GM12878 (cell line): Measurements from ENCODE around the gene ACOT7. TPM values are rescaled to one million over a fixed set of nuclear protein-coding genes. Genes with fewer than 3 reads are reported as not detected.

Experiments used
- ATAC-seq: fragments of 200-7000 bp; cut with Tn5 transposase; 3 replicates; pipeline ENCODE4 v1.9.1; 2020; ENCODE audit warnings: mild to moderate bottlenecking, moderate library complexity
- BruUV-seq: library from RNA; stranded (reverse); fragments of 400-500 nt; replicated peaks from 2 replicates; lab custom pipeline; 2021; lab: Mats Ljungman, UMichigan
- CTCF ChIA-PET: fragments of 300-600 bp; sonication (Branson Sonifier 250); formaldehyde crosslinking; extraction: SDS; loops from one replicate; lab custom pipeline; 2021; ENCODE audit warnings: inconsistent platforms; lab: Yijun Ruan, JAX
- POLR2A ChIA-PET: fragments of 350-600 bp; formaldehyde crosslinking; extraction: SDS; loops from one replicate; lab custom pipeline; 2021; ENCODE audit warnings: inconsistent platforms; lab: Charles Lee
- RAD21 ChIA-PET: fragments of 300-600 bp; sonication (Branson Sonifier 250); formaldehyde crosslinking; loops from one replicate; lab custom pipeline; 2023; ENCODE audit warnings: antibody characterized with exemption; ENCODE audit not compliant: unreplicated experiment; lab: Charles Lee
- SMC1A ChIA-PET: fragments of 300-600 bp; sonication (Branson Sonifier 250); formaldehyde crosslinking; loops from one replicate; lab custom pipeline; 2023; ENCODE audit not compliant: unreplicated experiment, uncharacterized antibody; lab: Charles Lee
- DNase-seq: peaks from one replicate; pipeline ENCODE4 v3.0.0-alpha.2; 2011; ENCODE audit warnings: low read depth, low spot score
- FAIRE-seq: peaks from 3 replicates; lab custom pipeline; 2011; peaks lifted over from hg19 to GRCh38; lab: Jason Lieb, UNC
- H2AFZ ChIP-seq: 2 replicates; pipeline ENCODE4 v1.6.0; 2011; ENCODE audit warnings: low read depth, low read length, control low read depth; ENCODE audit not compliant: control insufficient read depth
- H3K27ac ChIP-seq: 2 replicates; pipeline ENCODE4 v1.5.1; 2011; ENCODE audit warnings: control low read depth; ENCODE audit not compliant: control insufficient read depth, insufficient read depth
- H3K27me3 ChIP-seq, 2 experiments: replicated peaks in 1 of 2; 2 replicates each; pipeline versions ENCODE4 v1.6.0 to v1.6.1; 2011; ENCODE audit warnings: low read length in 1 of 2; ENCODE audit not compliant: control insufficient read depth in 2 of 2, insufficient read depth in 2 of 2
- H3K36me3 ChIP-seq, 2 experiments: 2 replicates each; pipeline ENCODE4 v1.5.1; 2011; ENCODE audit warnings: low read length in 1 of 2; ENCODE audit not compliant: control insufficient read depth in 2 of 2, insufficient read depth in 2 of 2
- H3K4me1 ChIP-seq: 2 replicates; pipeline ENCODE4 v1.6.1; 2011; ENCODE audit warnings: mild to moderate bottlenecking, low read length, moderate library complexity, mixed read lengths; ENCODE audit not compliant: control insufficient read depth, insufficient read depth
- H3K4me2 ChIP-seq: 2 replicates; pipeline ENCODE4 v1.6.0; 2011; ENCODE audit warnings: control low read depth; ENCODE audit not compliant: control insufficient read depth, insufficient read depth
- H3K4me3 ChIP-seq: fragments of 200-600 bp; sonication (generic); 2 replicates; pipeline ENCODE4 v1.5.1; 2016
- H3K79me2 ChIP-seq: 2 replicates; pipeline ENCODE4 v1.6.0; 2011; ENCODE audit warnings: low read length; ENCODE audit not compliant: control insufficient read depth, insufficient read depth
- H3K9ac ChIP-seq: 2 replicates; pipeline ENCODE4 v1.8.0; 2011; ENCODE audit warnings: low read length, control low read depth, mixed read lengths; ENCODE audit not compliant: control insufficient read depth, insufficient read depth
- H3K9me3 ChIP-seq: replicated peaks from 3 replicates; pipeline ENCODE4 v1.5.1; 2011; ENCODE audit warnings: mild to moderate bottlenecking, low read length; ENCODE audit not compliant: control insufficient read depth, insufficient read depth
- H4K20me1 ChIP-seq: 2 replicates; pipeline ENCODE4 v1.6.0; 2011; ENCODE audit not compliant: control insufficient read depth, insufficient read depth
- POU2F2 ChIP-seq: IDR thresholded peaks from 3 replicates; pipeline ENCODE4 v1.6.1; 2011; ENCODE audit warnings: low read depth, mild to moderate bottlenecking, low read length, borderline replicate concordance
- WGBS: methylation state at CpG from one replicate; pipeline ENCODE4 v1.1.6; 2016; ENCODE audit warnings: low lambda C conversion rate; ENCODE audit not compliant: insufficient replicate concordance, insufficient coverage; ENCODE audit errors: missing lambda C conversion rate; 5-methylcytosine and 5-hydroxymethylcytosine counted together
- in situ Hi-C: fragments of 300-500 bp; cut with MboI; formaldehyde crosslinking; loops from 9 replicates; pipeline ENCODE4 v1.14.3; 2018; ENCODE audit warnings: mixed read lengths
- intact Hi-C: fragments of 100-400 bp; cut with micrococcal nuclease; formaldehyde crosslinking; loops from one replicate; pipeline ENCODE4 v1.14.2; 2022; ENCODE audit not compliant: unreplicated experiment
- polyA plus RNA-seq, 11 experiments: library from polyadenylated mRNA; depleted of rRNA in 4 of 11; unstranded in 6 of 11; stranded (reverse) in 5 of 11; fragments of >200 nt; fragmentation: Nextera tagmentation in 4 of 11; fragmentation: Illumina TruSeq in 1 of 11; extraction: Ambion mirVana in 4 of 11; extraction: Trizol in 1 of 11; gene quantifications; 1 replicate in 1 of 11; 2 replicates in 10 of 11; pipeline versions ENCODE4 v1.2.1 to v1.2.3, GENCODE V29; 2011 to 2016; ENCODE audit warnings: inconsistent platforms in 2 of 11, missing spikeins in 2 of 11, low read depth in 1 of 11
- total RNA-seq, 4 experiments: library from RNA; depleted of rRNA in 3 of 4; stranded (reverse); fragments of >200 nt in 3 of 4; fragmentation: Illumina TruSeq in 1 of 4; extraction: Trizol in 1 of 4; gene quantifications; 2 replicates each; pipeline versions ENCODE4 v1.2.1 to v1.2.3, GENCODE V29; 2013 to 2021
- TF ChIP-seq, protein P1 (sequence below), 3 experiments: IDR thresholded peaks in 2 of 3; conservative IDR thresholded peaks in 1 of 3; 2 replicates each; pipeline ENCODE4 v1.5.1; 2011; ENCODE audit warnings: low read depth in 3 of 3, low read length in 3 of 3, mild to moderate bottlenecking in 3 of 3, control low read depth in 2 of 3, moderate library complexity in 2 of 3, inconsistent platforms in 1 of 3, mixed read lengths in 1 of 3; ENCODE audit not compliant: control insufficient read depth in 2 of 3, insufficient read depth in 1 of 3; ENCODE audit errors: extremely low read depth in 1 of 3

Gene ACOT7
- total and polyA plus RNA-seq, 10 of the 15 experiments (the other 5 are each of a cell fraction or from before 2014, with no cell fraction given) = 8.9 to 206 (median 61.2) TPM

DNA sequence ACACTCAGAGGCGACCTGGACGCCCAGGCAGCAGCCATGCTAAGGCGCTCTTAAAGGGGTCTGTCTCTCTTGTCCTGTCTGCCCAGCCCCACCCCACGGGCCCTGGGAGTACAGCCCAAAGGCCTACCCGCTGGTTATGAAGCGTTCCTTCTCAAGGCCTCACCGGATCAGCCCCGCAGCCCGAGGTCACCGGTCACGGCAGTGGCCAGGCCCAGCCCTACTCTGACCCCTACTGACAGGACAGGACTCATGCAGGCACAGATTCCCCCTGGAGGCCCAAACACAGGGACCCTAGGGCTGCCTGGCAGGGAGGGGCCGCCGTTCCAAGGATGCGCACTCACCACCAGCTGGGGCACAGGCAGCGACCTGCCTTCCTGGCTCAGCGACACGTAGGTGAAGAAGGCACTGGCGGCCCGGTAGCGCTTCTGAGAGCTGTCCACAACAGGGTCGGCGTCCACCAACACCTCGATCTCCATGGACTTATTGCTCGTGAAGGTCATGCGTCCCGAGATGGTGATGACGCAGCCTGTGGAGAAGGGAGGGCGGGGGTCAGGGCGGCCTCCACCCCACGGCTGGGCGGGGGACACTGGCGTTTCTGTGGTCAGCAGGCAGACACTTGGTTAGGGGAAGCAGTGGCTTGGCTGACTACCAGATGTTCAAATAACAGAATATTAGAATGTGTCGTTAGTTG, 112.7 kb downstream of the ACOT7 start:
- no peak for DNase-seq
- no peak overlapping the region for H3K27ac ChIP-seq
- no peak for ATAC-seq
- intact Hi-C loops = no loop called here
- no peak for TF ChIP-seq POU2F2
- TF ChIP-seq, protein P1, sequence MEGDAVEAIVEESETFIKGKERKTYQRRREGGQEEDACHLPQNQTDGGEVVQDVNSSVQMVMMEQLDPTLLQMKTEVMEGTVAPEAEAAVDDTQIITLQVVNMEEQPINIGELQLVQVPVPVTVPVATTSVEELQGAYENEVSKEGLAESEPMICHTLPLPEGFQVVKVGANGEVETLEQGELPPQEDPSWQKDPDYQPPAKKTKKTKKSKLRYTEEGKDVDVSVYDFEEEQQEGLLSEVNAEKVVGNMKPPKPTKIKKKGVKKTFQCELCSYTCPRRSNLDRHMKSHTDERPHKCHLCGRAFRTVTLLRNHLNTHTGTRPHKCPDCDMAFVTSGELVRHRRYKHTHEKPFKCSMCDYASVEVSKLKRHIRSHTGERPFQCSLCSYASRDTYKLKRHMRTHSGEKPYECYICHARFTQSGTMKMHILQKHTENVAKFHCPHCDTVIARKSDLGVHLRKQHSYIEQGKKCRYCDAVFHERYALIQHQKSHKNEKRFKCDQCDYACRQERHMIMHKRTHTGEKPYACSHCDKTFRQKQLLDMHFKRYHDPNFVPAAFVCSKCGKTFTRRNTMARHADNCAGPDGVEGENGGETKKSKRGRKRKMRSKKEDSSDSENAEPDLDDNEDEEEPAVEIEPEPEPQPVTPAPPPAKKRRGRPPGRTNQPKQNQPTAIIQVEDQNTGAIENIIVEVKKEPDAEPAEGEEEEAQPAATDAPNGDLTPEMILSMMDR (IDR thresholded peaks at IDR 0.05 in 2 of 3, conservative IDR thresholded peaks at IDR 0.05 in 1 of 3; ENCODE audit: control insufficient read depth in 2 of 3, extremely low read depth in 1 of 3, insufficient read depth in 1 of 3, low read depth in 3 of 3, low read length in 3 of 3) = peak in 1 of 3 experiments; percentile 10; a peak in 1 of 6 replicates
- no peaks in the 10 kb centered on the region for H3K79me2 ChIP-seq
- ChIA-PET CTCF (no interaction called here), POLR2A (no interaction called here), RAD21 (no interaction called here), SMC1A (no interaction called here)
- FAIRE-seq = no peak
- H3K36me3 ChIP-seq = peaks cover 0 to 7% of the 10 kb centered on the region in 2 experiments; a peak in 2 of 4 replicates
- no peaks in the 10 kb centered on the region for H3K27me3 ChIP-seq
- in situ Hi-C loops = no loop called here
- WGBS = 92% methylated on average over 33 of the region's 33 CpGs
- no peak overlapping the region for H3K9ac ChIP-seq
- H3K4me1 ChIP-seq = no peaks in the 10 kb centered on the region
- no peak overlapping the region for H2AFZ ChIP-seq
- no peak overlapping the region for H3K4me2 ChIP-seq
- no peak overlapping the region for H3K4me3 ChIP-seq
- no TSS peak for BruUV-seq
- no peaks in the 10 kb centered on the region for H4K20me1 ChIP-seq
- H3K9me3 ChIP-seq = no peaks in the 10 kb centered on the region
